ENCODE results near the gene LGALS3BP. TPM values are rescaled to one million over a fixed set of nuclear protein-coding genes. Genes with fewer than 3 reads are reported as not detected.

The LGALS3BP gene
- total and polyA plus RNA-seq, 2 of the 13 experiments (the other 11 are each of a cell fraction or from before 2014, with no cell fraction given): 137 to 332 TPM

DNA sequence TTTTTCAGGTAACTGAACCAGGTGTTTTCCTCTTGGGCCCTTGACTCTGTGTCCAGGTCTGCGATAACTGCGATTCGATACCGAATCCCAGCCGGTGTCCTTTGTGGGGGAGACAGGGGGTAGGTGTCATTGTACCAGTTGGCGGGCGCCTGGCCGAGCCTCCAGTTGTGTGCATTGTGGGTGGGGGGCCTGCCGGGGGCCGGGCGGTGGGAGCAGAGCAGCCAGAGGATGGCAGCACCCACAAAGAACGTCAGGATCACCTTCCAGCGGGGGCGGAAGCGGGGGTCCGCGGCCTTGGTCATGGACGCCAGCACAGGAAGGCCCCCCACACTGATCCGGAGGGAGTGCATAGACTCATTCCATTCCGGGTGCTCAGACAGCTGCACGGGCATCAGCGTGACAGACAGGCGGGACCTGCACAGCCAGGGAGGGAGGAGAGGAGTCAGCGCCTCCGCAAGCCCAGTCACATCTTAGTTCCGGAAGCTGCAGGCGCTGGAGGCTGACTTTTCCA is 17.6 kb upstream of the LGALS3BP start (continued):
- TF ChIP-seq ZNF280B (CRISPR knock-in tag; IDR thresholded peaks at IDR 0.05; ENCODE audit: borderline replicate concordance): no peak
- TF ChIP-seq NPAS2 (CRISPR knock-in tag; IDR thresholded peaks at IDR 0.05; ENCODE audit: borderline replicate concordance): no peak
- no peak for TF ChIP-seq SP1 (IDR thresholded peaks at IDR 0.05)
- no peak for TF ChIP-seq SP1 (CRISPR knock-in tag; IDR thresholded peaks at IDR 0.05)
- TF ChIP-seq JUN (CRISPR knock-in tag; IDR thresholded peaks at IDR 0.05): no peak
- TF ChIP-seq, protein P1, sequence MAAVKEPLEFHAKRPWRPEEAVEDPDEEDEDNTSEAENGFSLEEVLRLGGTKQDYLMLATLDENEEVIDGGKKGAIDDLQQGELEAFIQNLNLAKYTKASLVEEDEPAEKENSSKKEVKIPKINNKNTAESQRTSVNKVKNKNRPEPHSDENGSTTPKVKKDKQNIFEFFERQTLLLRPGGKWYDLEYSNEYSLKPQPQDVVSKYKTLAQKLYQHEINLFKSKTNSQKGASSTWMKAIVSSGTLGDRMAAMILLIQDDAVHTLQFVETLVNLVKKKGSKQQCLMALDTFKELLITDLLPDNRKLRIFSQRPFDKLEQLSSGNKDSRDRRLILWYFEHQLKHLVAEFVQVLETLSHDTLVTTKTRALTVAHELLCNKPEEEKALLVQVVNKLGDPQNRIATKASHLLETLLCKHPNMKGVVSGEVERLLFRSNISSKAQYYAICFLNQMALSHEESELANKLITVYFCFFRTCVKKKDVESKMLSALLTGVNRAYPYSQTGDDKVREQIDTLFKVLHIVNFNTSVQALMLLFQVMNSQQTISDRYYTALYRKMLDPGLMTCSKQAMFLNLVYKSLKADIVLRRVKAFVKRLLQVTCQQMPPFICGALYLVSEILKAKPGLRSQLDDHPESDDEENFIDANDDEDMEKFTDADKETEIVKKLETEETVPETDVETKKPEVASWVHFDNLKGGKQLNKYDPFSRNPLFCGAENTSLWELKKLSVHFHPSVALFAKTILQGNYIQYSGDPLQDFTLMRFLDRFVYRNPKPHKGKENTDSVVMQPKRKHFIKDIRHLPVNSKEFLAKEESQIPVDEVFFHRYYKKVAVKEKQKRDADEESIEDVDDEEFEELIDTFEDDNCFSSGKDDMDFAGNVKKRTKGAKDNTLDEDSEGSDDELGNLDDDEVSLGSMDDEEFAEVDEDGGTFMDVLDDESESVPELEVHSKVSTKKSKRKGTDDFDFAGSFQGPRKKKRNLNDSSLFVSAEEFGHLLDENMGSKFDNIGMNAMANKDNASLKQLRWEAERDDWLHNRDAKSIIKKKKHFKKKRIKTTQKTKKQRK (IDR thresholded peaks at IDR 0.05; ENCODE audit: low read length): no peak
- no peak for TF ChIP-seq CC2D1A (CRISPR knock-in tag; IDR thresholded peaks at IDR 0.05)
- no peak for TF ChIP-seq FOXP1 (IDR thresholded peaks at IDR 0.05)
- no peak for TF ChIP-seq FOXP1 (CRISPR knock-in tag; IDR thresholded peaks at IDR 0.05)
- no peak for TF ChIP-seq ZNF232 (CRISPR knock-in tag; IDR thresholded peaks at IDR 0.05; ENCODE audit: borderline replicate concordance)
- TF ChIP-seq ZNF782 (CRISPR knock-in tag; IDR thresholded peaks at IDR 0.05; ENCODE audit: borderline replicate concordance): no peak
- no peak for TF ChIP-seq KAT7 (CRISPR knock-in tag; IDR thresholded peaks at IDR 0.05; ENCODE audit: borderline replicate concordance)
- TF ChIP-seq HNRNPLL (IDR thresholded peaks at IDR 0.05; ENCODE audit: low read depth, low read length, poor library complexity, severe bottlenecking): no peak
- no peak for TF ChIP-seq GATAD1 (CRISPR knock-in tag; IDR thresholded peaks at IDR 0.05)

All from HepG2 (cell line).